HEK293 (cell line): ENCODE results near the gene SBF1.
A peak's percentile ranks its signal among the peaks of the same experiment; 100 is the strongest.

Source experiments
- CTCF ChIA-PET: fragments of 350-600 bp; formaldehyde crosslinking; extraction: SDS; loops from one replicate; lab custom pipeline; 2021; ENCODE audit warnings: antibody characterized with exemption; lab: Yijun Ruan, JAX
- POLR2A ChIA-PET: fragments of 300-600 bp; formaldehyde crosslinking; extraction: SDS; loops from one replicate; lab custom pipeline; 2020; ENCODE audit warnings: antibody characterized with exemption, inconsistent platforms; lab: Yijun Ruan, JAX
- H3K27ac ChIP-seq: fragments of 200-500 bp; sonication (Bioruptor generic); 2 replicates; pipeline ENCODE4 v1.5.1; 2014; ENCODE audit warnings: low read depth, low read length, control low read depth, inconsistent platforms; ENCODE audit errors: extremely low read depth
- H3K36me3 ChIP-seq, 2 experiments: fragments of 200-500 bp in 1 of 2; sonication (Bioruptor generic) in 1 of 2; 1 replicate in 1 of 2; 2 replicates in 1 of 2; pipeline ENCODE4 v1.5.1; 2014 to 2017; ENCODE audit warnings: inconsistent platforms in 2 of 2, low read length in 2 of 2; ENCODE audit not compliant: control insufficient read depth in 2 of 2, insufficient read depth in 1 of 2
- H3K4me1 ChIP-seq: fragments of 200-500 bp; sonication (Bioruptor generic); 2 replicates; pipeline ENCODE4 v1.5.1; 2014; ENCODE audit warnings: mild to moderate bottlenecking, low read length, inconsistent platforms; ENCODE audit not compliant: control insufficient read depth, insufficient read depth
- H3K4me3 ChIP-seq: 2 replicates; pipeline ENCODE4 v1.5.1; 2011; ENCODE audit warnings: low read depth, mild to moderate bottlenecking, control low read depth, low read length, moderate library complexity
- H3K9me3 ChIP-seq: fragments of 200-500 bp; sonication (Bioruptor generic); 2 replicates; pipeline ENCODE4 v1.5.1; 2014; ENCODE audit warnings: low read depth, low read length, inconsistent platforms; ENCODE audit not compliant: control insufficient read depth, insufficient read depth
- EGR2 ChIP-seq: fragments of 450-650 bp; formaldehyde crosslinking; IDR thresholded peaks from 2 replicates; pipeline ENCODE4 v1.5.1; 2016; ENCODE audit warnings: low read depth, missing biosample characterization, missing genetic modification characterization
- GLIS1 ChIP-seq: fragments of 450-650 bp; formaldehyde crosslinking; IDR thresholded peaks from 2 replicates; pipeline ENCODE4 v1.5.1; 2016; ENCODE audit warnings: missing biosample characterization, missing genetic modification characterization
- HOXA7 ChIP-seq: sonication (generic); formaldehyde crosslinking; IDR thresholded peaks from 2 replicates; pipeline ENCODE4 v1.8.1; 2022; ENCODE audit warnings: missing genetic modification reagents, borderline replicate concordance
- KLF17 ChIP-seq: fragments of 450-650 bp; formaldehyde crosslinking; IDR thresholded peaks from 2 replicates; pipeline ENCODE4 v1.5.1; 2016; ENCODE audit warnings: missing biosample characterization, missing genetic modification characterization
- KLF9 ChIP-seq: fragments of 450-650 bp; formaldehyde crosslinking; IDR thresholded peaks from 2 replicates; pipeline ENCODE4 v1.5.1; 2016; ENCODE audit warnings: missing biosample characterization, missing genetic modification characterization, low read depth
- OVOL3 ChIP-seq: fragments of 450-650 bp; formaldehyde crosslinking; IDR thresholded peaks from 2 replicates; pipeline ENCODE4 v1.5.1; 2016; ENCODE audit warnings: missing biosample characterization, missing genetic modification characterization
- SP2 ChIP-seq: fragments of 450-650 bp; formaldehyde crosslinking; IDR thresholded peaks from 2 replicates; pipeline ENCODE4 v1.5.1; 2016; ENCODE audit warnings: missing biosample characterization, missing genetic modification characterization
- SP3 ChIP-seq: fragments of 450-650 bp; formaldehyde crosslinking; IDR thresholded peaks from 2 replicates; pipeline ENCODE4 v1.5.1; 2016; ENCODE audit warnings: missing biosample characterization, missing genetic modification characterization
- SP7 ChIP-seq: fragments of 450-650 bp; formaldehyde crosslinking; IDR thresholded peaks from 2 replicates; pipeline ENCODE4 v1.5.1; 2016; ENCODE audit warnings: missing biosample characterization, missing genetic modification characterization
- YY2 ChIP-seq: fragments of 450-650 bp; formaldehyde crosslinking; IDR thresholded peaks from 2 replicates; pipeline ENCODE4 v1.5.1; 2016; ENCODE audit warnings: missing biosample characterization, missing genetic modification characterization
- ZBTB7A ChIP-seq: fragments of 450-650 bp; formaldehyde crosslinking; IDR thresholded peaks from 2 replicates; pipeline ENCODE4 v1.5.1; 2016; ENCODE audit warnings: low read depth, missing biosample characterization, missing genetic modification characterization
- ZFHX2 ChIP-seq: fragments of 450-650 bp; formaldehyde crosslinking; conservative IDR thresholded peaks from 2 replicates; pipeline ENCODE4 v1.5.1; 2016; ENCODE audit warnings: missing biosample characterization, missing genetic modification characterization
- ZNF19 ChIP-seq: fragments of 450-650 bp; formaldehyde crosslinking; IDR thresholded peaks from 2 replicates; pipeline ENCODE4; 2016; ENCODE audit warnings: missing biosample characterization, missing genetic modification characterization, low read depth
- ZNF214 ChIP-seq: fragments of 450-650 bp; formaldehyde crosslinking; IDR thresholded peaks from 2 replicates; pipeline ENCODE4 v1.5.1; 2017; ENCODE audit warnings: missing biosample characterization, mild to moderate bottlenecking, missing genetic modification characterization, borderline replicate concordance
- ZNF274 ChIP-seq, 2 experiments: fragments of 200-500 bp in 1 of 2; fragments of 450-650 bp in 1 of 2; sonication (Bioruptor generic) in 1 of 2; formaldehyde crosslinking in 1 of 2; IDR thresholded peaks; 2 replicates each; pipeline versions ENCODE4 v1.5.1 to v1.6.1; 2014 to 2016; ENCODE audit warnings: borderline replicate concordance in 1 of 2, inconsistent platforms in 1 of 2, low read length in 1 of 2, missing biosample characterization in 1 of 2, missing genetic modification characterization in 1 of 2
- ZNF350 ChIP-seq: fragments of 450-650 bp; formaldehyde crosslinking; IDR thresholded peaks from 2 replicates; pipeline ENCODE4 v1.5.0; 2017; ENCODE audit warnings: missing biosample characterization, mild to moderate bottlenecking, missing genetic modification characterization
- ZNF394 ChIP-seq: fragments of 450-650 bp; formaldehyde crosslinking; IDR thresholded peaks from 2 replicates; pipeline ENCODE4 v1.5.1; 2016; ENCODE audit warnings: missing biosample characterization, missing genetic modification characterization, mild to moderate bottlenecking, moderate library complexity, borderline replicate concordance
- ZNF398 ChIP-seq: fragments of 450-650 bp; formaldehyde crosslinking; IDR thresholded peaks from 2 replicates; pipeline ENCODE4 v1.5.1; 2017; ENCODE audit warnings: missing biosample characterization, missing genetic modification characterization
- ZNF548 ChIP-seq: fragments of 450-650 bp; formaldehyde crosslinking; IDR thresholded peaks from 2 replicates; pipeline ENCODE4 v1.5.1; 2016; ENCODE audit warnings: missing biosample characterization, missing genetic modification characterization
- ZNF658 ChIP-seq: fragments of 450-650 bp; formaldehyde crosslinking; IDR thresholded peaks from 2 replicates; pipeline ENCODE4; 2016; ENCODE audit warnings: missing biosample characterization, missing genetic modification characterization
- ZNF692 ChIP-seq: fragments of 450-650 bp; formaldehyde crosslinking; IDR thresholded peaks from 2 replicates; pipeline ENCODE4 v1.5.1; 2016; ENCODE audit warnings: missing biosample characterization, missing genetic modification characterization
- ZNF747 ChIP-seq: fragments of 450-650 bp; formaldehyde crosslinking; IDR thresholded peaks from 2 replicates; pipeline ENCODE4 v1.5.1; 2016; ENCODE audit warnings: missing biosample characterization, missing genetic modification characterization

SBF1 gene

GRCh38 chr22:50469377-50470305, 5.2 kb downstream of the SBF1 start (continued):
- TF ChIP-seq ZNF692 (peak; percentile 75), ZBTB7A (tag by site-specific recombination) (no peak), ZNF658 (tag by site-specific recombination) (no peak), EGR2 (tag by site-specific recombination) (peak; percentile 96), SP3 (peak; percentile 52), KLF9 (peak; percentile 92), KLF17 (tag by site-specific recombination) (peak; percentile 82), ZNF747 (tag by site-specific recombination) (no peak), SP2 (tag by site-specific recombination) (peak; percentile 26), YY2 (tag by site-specific recombination) (no peak), ZNF398 (tag by site-specific recombination) (peak; percentile 15; the same call in 1 of the 2 replicates), ZFHX2 (tag by site-specific recombination) (peak; percentile 95), SP7 (peak; percentile 49), ZNF350 (no peak)

GRCh38 chr22:50468626-50469025, 6.2 kb downstream of the SBF1 start:
- TF ChIP-seq HOXA7 = no peak
- TF ChIP-seq OVOL3 (tag by site-specific recombination) = no peak
- TF ChIP-seq GLIS1 (tag by site-specific recombination) = peak; percentile 6; the same call in 1 of the 2 replicates
- TF ChIP-seq ZNF19 (tag by site-specific recombination) = no peak
- ChIA-PET POLR2A (interaction anchor here (1.3 kb wide), 1 partner anchor 10 kb away, joined by 3 read pairs; no protein-coding TSS in a partner anchor), CTCF (interaction anchor here (1.1 to 3.3 kb wide), 2 partner anchors 29 to 95 kb away, joined by 3 to 18 read pairs; no protein-coding TSS in a partner anchor)
- peaks cover 22% of the 10 kb centered on the region for H3K4me1 ChIP-seq
- peaks cover 4 to 86% of the 10 kb centered on the region in 2 experiments; a peak in 2 of 3 replicates for H3K36me3 ChIP-seq
- no peaks in the 10 kb centered on the region for H3K9me3 ChIP-seq
- no peak overlapping the region for H3K27ac ChIP-seq
- no peak overlapping the region for H3K4me3 ChIP-seq

GRCh38 chr22:50467773-50468440, 6.9 kb downstream of the SBF1 start:
- TF ChIP-seq ZNF274 (IDR thresholded peaks at IDR 0.05; ENCODE audit: low read length) (no peak), ZNF274 (tag by site-specific recombination; IDR thresholded peaks at IDR 0.05; ENCODE audit: borderline replicate concordance) (no peak), ZNF394 (tag by site-specific recombination) (no peak), ZBTB7A (tag by site-specific recombination) (no peak), ZNF548 (no peak), ZNF214 (tag by site-specific recombination) (no peak)
- TF ChIP-seq, all 188 proteins: peak for 0
- Histone ChIP-seq H3K9me3 (no peaks in the 10 kb centered on the region), H3K4me3 (no peak overlapping the region), H3K4me1 (peaks cover 16% of the 10 kb centered on the region), H3K36me3 (peaks cover 2 to 86% of the 10 kb centered on the region in 2 experiments; a peak in 2 of 3 replicates), H3K27ac (no peak overlapping the region)
- ChIA-PET CTCF (interaction anchor here (0.6 to 3.3 kb wide), 3 partner anchors 29 to 165 kb away, joined by 3 to 18 read pairs (median 4); no protein-coding TSS in a partner anchor), POLR2A (interaction anchor here (1.9 kb wide), 1 partner anchor 58 kb away, joined by 4 read pairs; the partner anchor contains the start of gene SCO2)
